PFSK-1 (cell line): ENCODE data around the gene OPCML.

Experiments
- FOXP2 ChIP-seq: optimal IDR thresholded peaks from 2 replicates; pipeline ENCODE3; 2011; ENCODE audit warnings: borderline replicate concordance, control low read depth, inconsistent platforms; ENCODE audit not compliant: insufficient read depth; ENCODE audit errors: extremely low read length, extremely low read depth
- POLR2AphosphoS5 ChIP-seq: IDR thresholded peaks from 2 replicates; pipeline ENCODE4 v1.6.1; 2012; ENCODE audit warnings: low read depth, mild to moderate bottlenecking, control low read depth, low read length, moderate library complexity
- REST ChIP-seq, 2 experiments: IDR thresholded peaks; 2 replicates each; pipeline versions ENCODE4 v1.6.1 to v1.8.0; 2011 to 2012; ENCODE audit warnings: low read depth in 2 of 2, low read length in 2 of 2, control low read depth in 1 of 2, inconsistent platforms in 1 of 2, mild to moderate bottlenecking in 1 of 2, moderate library complexity in 1 of 2; ENCODE audit not compliant: insufficient read depth in 1 of 2
- SIN3A ChIP-seq: IDR thresholded peaks from 2 replicates; pipeline ENCODE4 v1.6.1; 2012; ENCODE audit warnings: mild to moderate bottlenecking, low read length, moderate library complexity, borderline replicate concordance; ENCODE audit not compliant: insufficient read depth
- TAF1 ChIP-seq: IDR thresholded peaks from 2 replicates; pipeline ENCODE4 v1.6.1; 2012; ENCODE audit warnings: low read length, control low read depth, borderline replicate concordance; ENCODE audit not compliant: insufficient read depth

GRCh38 chr11:133383201-133383600 is 149.1 kb downstream of the OPCML start:
- TF ChIP-seq REST (IDR thresholded peaks at IDR 0.05; ENCODE audit: insufficient read depth in 1 of 2, low read depth in 2 of 2, low read length in 2 of 2) (no peak), SIN3A (no peak), TAF1 (no peak), POLR2AphosphoS5 (no peak), FOXP2 (no peak)
